Measurements from ENCODE around the gene NLRC3. TPM values are rescaled to one million over a fixed set of nuclear protein-coding genes. Genes with fewer than 3 reads are reported as not detected.
A peak's percentile ranks its signal among the peaks of the same experiment; 100 is the strongest.

NLRC3 gene
- total RNA-seq, 2 donors from 2014 or later = 0.11 to 0.18 TPM

DNA sequence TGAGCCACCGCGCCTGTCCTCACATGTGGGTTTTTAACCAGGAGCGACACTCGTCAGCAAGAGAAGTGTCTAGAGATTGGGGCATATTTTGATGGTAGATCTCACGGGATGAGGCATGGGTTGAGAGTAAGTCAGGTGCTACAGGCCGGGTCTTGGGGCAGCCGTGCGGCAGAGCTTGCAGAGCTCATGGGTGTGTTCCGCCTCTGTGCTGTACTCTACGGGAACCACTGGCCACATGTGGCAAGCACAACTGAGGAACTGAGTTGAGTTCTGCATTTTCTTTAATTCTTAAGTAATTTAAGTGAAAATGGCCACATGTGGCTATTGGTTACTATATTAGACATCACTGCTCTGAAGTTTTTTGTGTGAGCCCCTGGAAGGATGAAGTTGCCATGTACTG is 66.8 kb downstream of the NLRC3 start:
- WGBS, 2 experiments (ENCODE audit: insufficient coverage in 1 of 2, insufficient read length in 1 of 2) = 94 to 96% methylated on average over 7 to 10 of the region's 10 CpGs
- Mint-ChIP-seq H3K36me3 (ENCODE audit: low read depth) (peaks cover 77% of the 10 kb centered on the region), H3K4me1 (no peaks in the 10 kb centered on the region), H3K9me3 (no peaks in the 10 kb centered on the region), H3K27ac (no peak overlapping the region), H3K4me3 (no peak overlapping the region), H3K27me3 (ENCODE audit: insufficient read depth) (no peaks in the 10 kb centered on the region)
- TF ChIP-seq, protein P1, sequence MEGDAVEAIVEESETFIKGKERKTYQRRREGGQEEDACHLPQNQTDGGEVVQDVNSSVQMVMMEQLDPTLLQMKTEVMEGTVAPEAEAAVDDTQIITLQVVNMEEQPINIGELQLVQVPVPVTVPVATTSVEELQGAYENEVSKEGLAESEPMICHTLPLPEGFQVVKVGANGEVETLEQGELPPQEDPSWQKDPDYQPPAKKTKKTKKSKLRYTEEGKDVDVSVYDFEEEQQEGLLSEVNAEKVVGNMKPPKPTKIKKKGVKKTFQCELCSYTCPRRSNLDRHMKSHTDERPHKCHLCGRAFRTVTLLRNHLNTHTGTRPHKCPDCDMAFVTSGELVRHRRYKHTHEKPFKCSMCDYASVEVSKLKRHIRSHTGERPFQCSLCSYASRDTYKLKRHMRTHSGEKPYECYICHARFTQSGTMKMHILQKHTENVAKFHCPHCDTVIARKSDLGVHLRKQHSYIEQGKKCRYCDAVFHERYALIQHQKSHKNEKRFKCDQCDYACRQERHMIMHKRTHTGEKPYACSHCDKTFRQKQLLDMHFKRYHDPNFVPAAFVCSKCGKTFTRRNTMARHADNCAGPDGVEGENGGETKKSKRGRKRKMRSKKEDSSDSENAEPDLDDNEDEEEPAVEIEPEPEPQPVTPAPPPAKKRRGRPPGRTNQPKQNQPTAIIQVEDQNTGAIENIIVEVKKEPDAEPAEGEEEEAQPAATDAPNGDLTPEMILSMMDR (conservative IDR thresholded peaks at IDR 0.05) = no peak
- H3K27ac ChIP-seq (ENCODE audit: low read depth, low read length) = no peak overlapping the region
- DNase-seq = no peak
- H3K9ac ChIP-seq (ENCODE audit: extremely low read depth, low read length, poor library complexity, severe bottlenecking) = no peak overlapping the region
- no peaks in the 10 kb centered on the region for H3K9me3 ChIP-seq (ENCODE audit: control insufficient read depth, low read length)
- H3K36me3 ChIP-seq (ENCODE audit: control insufficient read depth, insufficient read depth, low read length) = peaks cover 81% of the 10 kb centered on the region
- H3K4me3 ChIP-seq (ENCODE audit: low read length) = no peak overlapping the region
- no peaks in the 10 kb centered on the region for H3K27me3 ChIP-seq (ENCODE audit: control insufficient read depth, insufficient read depth, low read length, poor library complexity, severe bottlenecking)
- no peaks in the 10 kb centered on the region for H3K4me1 ChIP-seq (ENCODE audit: control insufficient read depth, insufficient read depth, low read length)

DNA sequence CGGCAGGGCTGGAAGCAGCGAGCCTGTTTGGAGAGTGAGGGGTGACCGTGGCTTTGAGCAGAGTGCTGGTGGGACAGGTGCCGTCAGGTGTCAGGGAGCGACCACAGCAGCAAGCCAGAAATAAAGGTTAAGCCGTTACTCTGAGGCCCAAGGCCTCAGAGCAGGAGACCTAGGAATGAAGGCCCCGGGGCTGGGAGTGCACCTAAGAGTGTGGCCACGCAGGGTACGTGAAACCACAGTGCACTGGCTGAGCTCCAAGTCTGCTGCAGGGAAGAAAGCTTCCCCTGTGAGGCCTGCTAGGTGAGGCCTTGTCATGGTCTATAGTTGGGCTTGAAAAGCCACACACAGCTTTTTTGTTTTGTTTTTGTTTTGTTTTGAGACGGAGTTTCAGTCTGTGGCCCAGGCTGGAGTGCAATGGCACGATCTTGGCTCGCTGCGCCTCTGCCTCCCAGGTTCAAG is 67.7 kb downstream of the NLRC3 start:
- H3K4me3 Mint-ChIP-seq = no peak overlapping the region
- no peak overlapping the region for H3K4me3 ChIP-seq (ENCODE audit: low read length)
- no peaks in the 10 kb centered on the region for H3K27me3 Mint-ChIP-seq (ENCODE audit: insufficient read depth)
- H3K9ac ChIP-seq (ENCODE audit: extremely low read depth, low read length, poor library complexity, severe bottlenecking) = no peak overlapping the region
- H3K36me3 ChIP-seq (ENCODE audit: control insufficient read depth, insufficient read depth, low read length) = peaks cover 79% of the 10 kb centered on the region
- WGBS, 2 experiments (ENCODE audit: insufficient coverage in 1 of 2, insufficient read length in 1 of 2) = 89 to 95% methylated on average over 10 to 13 of the region's 13 CpGs
- no peaks in the 10 kb centered on the region for H3K9me3 Mint-ChIP-seq
- TF ChIP-seq, protein P1 (conservative IDR thresholded peaks at IDR 0.05) = no peak
- H3K4me1 ChIP-seq (ENCODE audit: control insufficient read depth, insufficient read depth, low read length) = no peaks in the 10 kb centered on the region
- no peak overlapping the region for H3K27ac ChIP-seq (ENCODE audit: low read depth, low read length)
- no peaks in the 10 kb centered on the region for H3K4me1 Mint-ChIP-seq
- no peak overlapping the region for H3K27ac Mint-ChIP-seq
- H3K27me3 ChIP-seq (ENCODE audit: control insufficient read depth, insufficient read depth, low read length, poor library complexity, severe bottlenecking) = no peaks in the 10 kb centered on the region
- H3K36me3 Mint-ChIP-seq (ENCODE audit: low read depth) = peaks cover 76% of the 10 kb centered on the region
- no peaks in the 10 kb centered on the region for H3K9me3 ChIP-seq (ENCODE audit: control insufficient read depth, low read length)
- DNase-seq = peak; percentile 17

DNA sequence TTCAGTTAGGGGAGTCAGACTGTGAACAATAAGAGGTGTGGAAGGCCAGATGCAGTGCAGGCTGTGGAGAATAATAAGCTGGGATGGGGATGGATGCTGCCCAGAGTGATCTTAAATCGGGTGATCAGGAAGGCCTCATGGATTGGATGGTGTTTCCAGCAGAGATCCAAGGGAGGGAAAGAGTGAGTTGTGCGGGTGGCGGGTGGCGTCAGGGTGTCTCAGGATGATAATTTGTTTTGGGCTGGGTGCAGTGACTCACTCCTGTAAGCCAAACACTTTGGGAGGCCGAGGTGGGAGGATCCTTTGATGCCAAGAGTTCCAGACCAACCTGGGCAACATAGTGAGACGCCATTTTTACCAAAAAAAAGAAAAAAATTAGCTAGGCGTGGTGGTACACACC is 68.5 kb downstream of the NLRC3 start:
- H3K4me1 ChIP-seq (ENCODE audit: control insufficient read depth, insufficient read depth, low read length) = no peaks in the 10 kb centered on the region
- Mint-ChIP-seq H3K4me1 (no peaks in the 10 kb centered on the region), H3K9me3 (no peaks in the 10 kb centered on the region), H3K27ac (no peak overlapping the region), H3K27me3 (ENCODE audit: insufficient read depth) (no peaks in the 10 kb centered on the region), H3K4me3 (no peak overlapping the region), H3K36me3 (ENCODE audit: low read depth) (peaks cover 70% of the 10 kb centered on the region)
- peaks cover 71% of the 10 kb centered on the region for H3K36me3 ChIP-seq (ENCODE audit: control insufficient read depth, insufficient read depth, low read length)
- no peaks in the 10 kb centered on the region for H3K9me3 ChIP-seq (ENCODE audit: control insufficient read depth, low read length)
- no peak overlapping the region for H3K9ac ChIP-seq (ENCODE audit: extremely low read depth, low read length, poor library complexity, severe bottlenecking)
- no peaks in the 10 kb centered on the region for H3K27me3 ChIP-seq (ENCODE audit: control insufficient read depth, insufficient read depth, low read length, poor library complexity, severe bottlenecking)
- TF ChIP-seq, protein P1 (conservative IDR thresholded peaks at IDR 0.05) = no peak
- no peak overlapping the region for H3K4me3 ChIP-seq (ENCODE audit: low read length)
- WGBS, 2 experiments (ENCODE audit: insufficient coverage in 1 of 2, insufficient read length in 1 of 2) = 90 to 91% methylated on average over 6 to 7 of the region's 7 CpGs
- DNase-seq = no peak
- no peak overlapping the region for H3K27ac ChIP-seq (ENCODE audit: low read depth, low read length)
